K562 (cell line): ENCODE results near the gene RGMB. TPM values are rescaled to one million over a fixed set of nuclear protein-coding genes. Genes with fewer than 3 reads are reported as not detected.

Source experiments
- ATAC-seq: fragments of 200-7000 bp; cut with Tn5 transposase; 3 replicates; pipeline ENCODE4 v1.9.1; 2020; ENCODE audit warnings: moderate library complexity
- BruUV-seq: library from RNA; stranded (reverse); fragments of 400-500 nt; replicated peaks from 2 replicates; lab custom pipeline; 2021; lab: Mats Ljungman, UMichigan
- CTCF ChIA-PET: fragments of 300-600 bp; formaldehyde crosslinking; extraction: SDS; loops from one replicate; lab custom pipeline; 2021; ENCODE audit warnings: low intra/inter-chr PET ratio; lab: Yijun Ruan, JAX
- POLR2A ChIA-PET: fragments of 300-600, 350-650 bp; sonication (Branson Sonifier 250); formaldehyde crosslinking; extraction: SDS; loops from one replicate; lab custom pipeline; 2021; ENCODE audit warnings: antibody characterized with exemption, inconsistent platforms; lab: Yijun Ruan, JAX
- DNase-seq, 4 experiments: peaks; one replicate each; pipeline versions ENCODE4 v3.0.0 to v3.0.0-alpha.2; 2011 to 2018; ENCODE audit warnings: low spot score in 3 of 4, mixed read lengths in 3 of 4; ENCODE audit errors: extremely low read depth in 1 of 4
- FAIRE-seq: peaks from 2 replicates; lab custom pipeline; 2011; peaks lifted over from hg19 to GRCh38; lab: Jason Lieb, UNC
- H2AFZ ChIP-seq: 2 replicates; pipeline ENCODE4 v1.6.0; 2011; ENCODE audit warnings: low read depth, low read length, control low read depth, inconsistent platforms
- H3K27ac ChIP-seq: fragments of 200-600 bp; 3 replicates; pipeline ENCODE4 v1.8.0; 2011; ENCODE audit warnings: low read depth, mild to moderate bottlenecking, control low read depth, inconsistent platforms, low read length, moderate library complexity, mixed read lengths; ENCODE audit errors: extremely low read depth
- H3K27me3 ChIP-seq, 2 experiments: fragments of 300-600 bp in 1 of 2; 2 replicates in 1 of 2; 3 replicates in 1 of 2; pipeline versions ENCODE4 v1.6.0 to v1.8.0; 2011; ENCODE audit warnings: inconsistent platforms in 2 of 2, low read length in 2 of 2, mild to moderate bottlenecking in 1 of 2, mixed read lengths in 1 of 2, moderate library complexity in 1 of 2; ENCODE audit not compliant: control insufficient read depth in 2 of 2, insufficient read depth in 2 of 2
- H3K36me3 ChIP-seq: fragments of 300-600 bp; 3 replicates; pipeline ENCODE4 v1.8.0; 2011; ENCODE audit warnings: mild to moderate bottlenecking, low read length, inconsistent platforms; ENCODE audit not compliant: control insufficient read depth, insufficient read depth
- H3K4me1 ChIP-seq, 2 experiments: fragments of 200-600 bp in 1 of 2; replicated peaks in 1 of 2; 2 replicates in 1 of 2; 3 replicates in 1 of 2; pipeline versions ENCODE4 v1.5.1 to v1.8.0; 2011; ENCODE audit warnings: inconsistent platforms in 2 of 2, low read length in 2 of 2, mild to moderate bottlenecking in 1 of 2, mixed read lengths in 1 of 2, moderate library complexity in 1 of 2; ENCODE audit not compliant: control insufficient read depth in 2 of 2, insufficient read depth in 2 of 2
- H3K4me2 ChIP-seq: 2 replicates; pipeline ENCODE4 v1.6.1; 2011; ENCODE audit warnings: low read length, control low read depth, inconsistent platforms, mixed read lengths; ENCODE audit not compliant: insufficient read depth
- H3K4me3 ChIP-seq: fragments of 200-600 bp; sonication (generic), shearing (Covaris generic); 2 replicates; pipeline ENCODE4 v1.5.1; 2016; ENCODE audit warnings: control low read depth, inconsistent platforms
- H3K79me2 ChIP-seq: fragments of 200-600 bp; 3 replicates; pipeline ENCODE4 v1.8.0; 2011; ENCODE audit warnings: low read length, inconsistent platforms; ENCODE audit not compliant: control insufficient read depth, insufficient read depth
- H3K9ac ChIP-seq, 2 experiments: 2 replicates each; pipeline versions ENCODE4 v1.6.0 to v1.6.1; 2011; ENCODE audit warnings: low read depth in 2 of 2, low read length in 2 of 2, control low read depth in 1 of 2, inconsistent platforms in 1 of 2, mild to moderate bottlenecking in 1 of 2, mixed read lengths in 1 of 2; ENCODE audit not compliant: insufficient read depth in 1 of 2
- H3K9me1 ChIP-seq: one replicate; pipeline ENCODE4 v1.6.0; 2011; ENCODE audit warnings: inconsistent platforms, mild to moderate bottlenecking, low read length, moderate library complexity; ENCODE audit not compliant: control insufficient read depth, insufficient read depth
- H3K9me3 ChIP-seq: replicated peaks from 2 replicates; pipeline ENCODE4 v1.5.1; 2011; ENCODE audit warnings: low read depth, low read length, inconsistent platforms; ENCODE audit not compliant: control insufficient read depth, insufficient read depth
- H4K20me1 ChIP-seq: replicated peaks from 2 replicates; pipeline ENCODE4 v1.6.1; 2011; ENCODE audit warnings: low read length, inconsistent platforms, mixed read lengths; ENCODE audit not compliant: control insufficient read depth, insufficient read depth
- ARID3B ChIP-seq: fragments of 250-450 bp; sonication (Bioruptor Pico); IDR thresholded peaks from 2 replicates; pipeline ENCODE4 v1.4.0; 2020; ENCODE audit warnings: borderline replicate concordance
- CHAMP1 ChIP-seq: fragments of 450-650 bp; IDR thresholded peaks from 2 replicates; pipeline ENCODE4 v1.6.1; 2016; ENCODE audit warnings: mild to moderate bottlenecking
- DACH1 ChIP-seq: fragments of 450-650 bp; IDR thresholded peaks from 2 replicates; pipeline ENCODE4 v1.6.1; 2018; ENCODE audit not compliant: partially characterized antibody
- EGR1 ChIP-seq: fragments of 450-650 bp; conservative IDR thresholded peaks from 2 replicates; pipeline ENCODE4 v1.6.1; 2017; ENCODE audit warnings: mild to moderate bottlenecking
- FOS ChIP-seq: IDR thresholded peaks from 3 replicates; pipeline ENCODE4 v1.6.1; 2011; ENCODE audit not compliant: insufficient read length; ENCODE audit errors: extremely low read depth
- MAFG ChIP-seq: fragments of 450-650 bp; conservative IDR thresholded peaks from 2 replicates; pipeline ENCODE4 v1.6.1; 2016; ENCODE audit warnings: missing genetic modification characterization, missing compliant biosample characterization
- RAD21 ChIP-seq, 2 experiments: fragments of 250-450 bp in 1 of 2; fragments of 450-650 bp in 1 of 2; sonication (Bioruptor Pico) in 1 of 2; formaldehyde crosslinking in 1 of 2; IDR thresholded peaks in 1 of 2; conservative IDR thresholded peaks in 1 of 2; 2 replicates each; pipeline versions ENCODE4 v1.4.0 to v1.8.0; 2020 to 2022; ENCODE audit warnings: mild to moderate bottlenecking in 2 of 2, moderate library complexity in 1 of 2
- RBM15 ChIP-seq: fragments of 200-400 bp; formaldehyde crosslinking; IDR thresholded peaks from 2 replicates; pipeline ENCODE4 v1.6.1; 2018; ENCODE audit warnings: mild to moderate bottlenecking, low read length, moderate library complexity; ENCODE audit not compliant: insufficient read depth
- SIX5 ChIP-seq, 2 experiments: IDR thresholded peaks; 2 replicates each; pipeline ENCODE4 v1.6.1; 2011; ENCODE audit warnings: low read length in 2 of 2, borderline replicate concordance in 1 of 2, low read depth in 1 of 2, mild to moderate bottlenecking in 1 of 2, moderate library complexity in 1 of 2; ENCODE audit not compliant: insufficient read depth in 1 of 2
- ZBTB9 ChIP-seq: fragments of 450-650 bp; formaldehyde crosslinking; IDR thresholded peaks from 2 replicates; pipeline ENCODE4 v1.4.0; 2020; ENCODE audit warnings: mild to moderate bottlenecking, moderate library complexity
- ZNF644 ChIP-seq: fragments of 200-800 bp; sonication (Bioruptor generic); IDR thresholded peaks from 2 replicates; pipeline ENCODE4 v1.6.1; 2016; ENCODE audit warnings: low read depth, missing genetic modification characterization, missing compliant biosample characterization
- WGBS: fragments of 100-300 bp; shearing (Covaris generic); methylation state at CpG from one replicate; pipeline ENCODE4 v1.1.6; 2016; ENCODE audit warnings: low coverage, mixed read lengths; ENCODE audit not compliant: insufficient coverage; ENCODE audit errors: missing lambda C conversion rate; 5-methylcytosine and 5-hydroxymethylcytosine counted together
- in situ Hi-C: fragments of 300-500 bp; cut with MboI; formaldehyde crosslinking; loops from 4 replicates; pipeline ENCODE4 v1.15.0; 2018; ENCODE audit warnings: inconsistent platforms, mixed read lengths
- intact Hi-C: fragments of 100-400 bp; cut with micrococcal nuclease; formaldehyde crosslinking; loops from 2 replicates; pipeline ENCODE4 v1.14.2; 2022
- polyA plus RNA-seq, 8 experiments: library from polyadenylated mRNA; depleted of rRNA in 4 of 8; stranded (reverse) in 5 of 8; unstranded in 3 of 8; fragments of >200 nt; fragmentation: Nextera tagmentation in 2 of 8; fragmentation: Illumina TruSeq in 1 of 8; extraction: Ambion mirVana in 2 of 8; extraction: Trizol in 1 of 8; gene quantifications; 2 replicates each; pipeline versions ENCODE4 v1.2.1 to v1.2.3, GENCODE V29; 2011 to 2014; ENCODE audit warnings: inconsistent platforms in 1 of 8, missing spikeins in 1 of 8
- total RNA-seq, 7 experiments: library from RNA; depleted of rRNA in 6 of 7; stranded (reverse); fragments of >200 nt in 6 of 7; fragmentation: Illumina TruSeq in 2 of 7; extraction: Trizol in 2 of 7; gene quantifications; 2 replicates each; pipeline versions ENCODE4 v1.2.1 to v1.2.3, GENCODE V29; 2011 to 2021; ENCODE audit warnings: low replicate concordance in 1 of 7
- TF ChIP-seq, protein P1 (sequence below), 2 experiments: fragments of 450-650 bp in 1 of 2; sonication (generic) in 1 of 2; formaldehyde crosslinking; conservative IDR thresholded peaks; 2 replicates each; pipeline versions ENCODE4 v1.4.0 to v1.8.1; 2020 to 2022; ENCODE audit warnings: mild to moderate bottlenecking in 1 of 2, missing genetic modification reagents in 1 of 2

The RGMB gene
- total and polyA plus RNA-seq, 9 of the 15 experiments (the other 6 are each of a cell fraction or from before 2014, with no cell fraction given), result 0.03 to 0.38 TPM; not detected in 7

- no peaks in the 10 kb centered on the region for H3K9me1 ChIP-seq
- TF ChIP-seq MAFG (tag), result no peak
- no peak for TF ChIP-seq EGR1
- no peak for TF ChIP-seq RBM15
- no peak for TF ChIP-seq FOS
- no peak for TF ChIP-seq ZNF644
- TF ChIP-seq, protein P1, sequence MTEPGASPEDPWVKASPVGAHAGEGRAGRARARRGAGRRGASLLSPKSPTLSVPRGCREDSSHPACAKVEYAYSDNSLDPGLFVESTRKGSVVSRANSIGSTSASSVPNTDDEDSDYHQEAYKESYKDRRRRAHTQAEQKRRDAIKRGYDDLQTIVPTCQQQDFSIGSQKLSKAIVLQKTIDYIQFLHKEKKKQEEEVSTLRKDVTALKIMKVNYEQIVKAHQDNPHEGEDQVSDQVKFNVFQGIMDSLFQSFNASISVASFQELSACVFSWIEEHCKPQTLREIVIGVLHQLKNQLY (CRISPR knock-in tag; conservative IDR thresholded peaks at IDR 0.05), result no peak
- no peak for TF ChIP-seq CHAMP1
- no peak for TF ChIP-seq SIX5 (IDR thresholded peaks at IDR 0.05; ENCODE audit: borderline replicate concordance in 1 of 2, insufficient read depth in 1 of 2, low read depth in 1 of 2, low read length in 2 of 2)
- TF ChIP-seq DACH1, result no peak
- no peak for TF ChIP-seq RAD21 (CRISPR knock-in tag; conservative IDR thresholded peaks at IDR 0.05 in 1 of 2, IDR thresholded peaks at IDR 0.05 in 1 of 2)
- no peak for TF ChIP-seq ARID3B (CRISPR knock-in tag)
- no peak for TF ChIP-seq ZBTB9 (CRISPR knock-in tag)
- no peak overlapping the region for H2AFZ ChIP-seq
- H3K27ac ChIP-seq, result no peak overlapping the region
- no peak overlapping the region for H3K4me2 ChIP-seq
- CTCF ChIA-PET, result no interaction called here
- FAIRE-seq (no peak), DNase-seq (no peak), ATAC-seq (no peak)
- H3K4me3 ChIP-seq, result no peak overlapping the region
- no peaks in the 10 kb centered on the region for H3K79me2 ChIP-seq
- intact Hi-C loops (no loop called here), in situ Hi-C loops (no loop called here)
- no peaks in the 10 kb centered on the region for H3K36me3 ChIP-seq
- WGBS, result 2% methylated on average over 3 of the region's 3 CpGs
- POLR2A ChIA-PET, result no interaction called here
- no peaks in the 10 kb centered on the region for H3K27me3 ChIP-seq
- no peak overlapping the region for H3K9ac ChIP-seq
- no peaks in the 10 kb centered on the region for H4K20me1 ChIP-seq
- H3K4me1 ChIP-seq, result no peaks in the 10 kb centered on the region
- H3K9me3 ChIP-seq, result no peaks in the 10 kb centered on the region
- BruUV-seq, result no TSS peak
Measured at GRCh38 chr5:98813755-98814154, 40.3 kb downstream of the RGMB start.
